Stomach (tissue), 19 donors: Measurements from ENCODE around the gene CCDC124. TPM values are rescaled to one million over a fixed set of nuclear protein-coding genes. Genes with fewer than 3 reads are reported as not detected.
A peak's percentile ranks its signal among the peaks of the same experiment; 100 is the strongest.
"Not testable (repeated sequence)": the region's sequence is repeated elsewhere in the genome, so short reads cannot be mapped to it uniquely, and the experiment has no call there.

Source experiments
- DNase-seq, 2 donors: peaks; one replicate each; pipeline versions ENCODE4 v3.0.0 to v3.0.0-alpha.2; 2013 to 2019
- H3K27ac ChIP-seq, 5 donors: fragments of 200-600 bp in 4 of 5; sonication (generic) in 4 of 5; one replicate each; pipeline ENCODE4 v1.5.1; 2013 to 2019; ENCODE audit warnings: mild to moderate bottlenecking in 1 of 5, moderate library complexity in 1 of 5
- H3K27me3 ChIP-seq, 3 donors: fragments of 200-600 bp; sonication (generic); one replicate each; pipeline ENCODE4 v1.5.1; 2017 to 2019; ENCODE audit warnings: mixed run types in 1 of 3
- H3K36me3 ChIP-seq, 4 donors: fragments of 200-600 bp; sonication (generic); 1 replicate in 3 of 4; 2 replicates in 1 of 4; pipeline ENCODE4 v1.5.1; 2016 to 2019
- H3K4me1 ChIP-seq, 4 donors: fragments of 200-600 bp; sonication (generic); one replicate each; pipeline ENCODE4 v1.5.1; 2016 to 2019
- H3K4me3 ChIP-seq, 4 donors: fragments of 200-600 bp; sonication (generic) in 3 of 4; one replicate each; pipeline ENCODE4 v1.5.1; 2016 to 2019; ENCODE audit warnings: mild to moderate bottlenecking in 1 of 4
- H3K9me3 ChIP-seq, 4 donors: fragments of 200-600 bp; sonication (generic); one replicate each; pipeline ENCODE4 v1.5.1; 2016 to 2019
- CTCF ChIP-seq, 7 experiments: fragments of 450-650 bp in 4 of 7; fragments of 200-600 bp in 3 of 7; sonication (generic) in 3 of 7; IDR thresholded peaks; one replicate each; pipeline ENCODE4 v1.5.1; 2016 to 2019; ENCODE audit warnings: antibody characterized with exemption in 7 of 7, control low read depth in 2 of 7, mild to moderate bottlenecking in 1 of 7
- EP300 ChIP-seq: sonication (generic); formaldehyde crosslinking; IDR thresholded peaks from one replicate; pipeline ENCODE4 v1.6.1; 2017; ENCODE audit warnings: antibody characterized with exemption
- POLR2A ChIP-seq, 4 donors: fragments of 450-650 bp; IDR thresholded peaks; one replicate each; pipeline ENCODE4 v1.6.1; 2016; ENCODE audit warnings: antibody characterized with exemption in 4 of 4, control low read depth in 2 of 4, mild to moderate bottlenecking in 1 of 4, moderate library complexity in 1 of 4
- POLR2AphosphoS5 ChIP-seq, 3 donors: sonication (generic); formaldehyde crosslinking; IDR thresholded peaks; one replicate each; pipeline ENCODE4 v1.6.1; 2016; ENCODE audit warnings: antibody characterized with exemption in 3 of 3
- WGBS, 5 donors: extraction: QIAGEN DNeasy Blood & Tissue Kit in 3 of 5; methylation state at CpG; one replicate each; pipeline versions ENCODE4 v1.1.5 to v1.1.7; 2013 to 2018; 5-methylcytosine and 5-hydroxymethylcytosine counted together
- intact Hi-C: fragments of 100-400 bp; cut with DNase I; formaldehyde crosslinking; loops from one replicate; pipeline ENCODE4 v1.15.1; 2023; ENCODE audit warnings: low total_unique reads
- long read RNA-seq, 10 donors: transcript quantifications; one replicate each; lab custom pipeline, GENCODE V29; 2026
- polyA plus RNA-seq, 3 donors: library from polyadenylated mRNA; stranded (reverse); fragments of 200-250 nt; gene quantifications; one replicate each; pipeline ENCODE4 v1.2.3, GENCODE V29; 2013
- total RNA-seq, 5 donors: library from RNA; depleted of rRNA; stranded (reverse); fragments of >200 nt; gene quantifications; one replicate each; pipeline versions ENCODE4 v1.1.0 to v1.2.3, GENCODE V29; 2014 to 2016
- donor health status: healthy with polysubstance abuse.
- donor health status: Bipolar disorder and iron deficiency.
- donor health status: healthy.

The CCDC124 gene
- total RNA-seq (10 to 100 TPM; 15.8 to 98.7 (median 68.7) TPM), polyA plus RNA-seq (100 to 1,000 TPM; 107 to 149 (median 124) TPM)
- long read RNA-seq, donor 1, transcript CCDC124-201 (5 exons, 938 nt), result major isoform, 12 of 12 reads
- long read RNA-seq, donor 1, partial matches to known transcripts, result 0 of 12 reads
- long read RNA-seq, donor 1, other reads (novel, unspliced or antisense), result 0 of 12 reads
- long read RNA-seq, donor 2, transcript CCDC124-201 (5 exons, 938 nt), result major isoform, 19 of 32 reads
- long read RNA-seq, donor 2, partial matches to known transcripts, result 12 of 32 reads
- long read RNA-seq, donor 2, other reads (novel, unspliced or antisense), result 0 of 32 reads
- long read RNA-seq, donor 3, transcript CCDC124-201 (5 exons, 938 nt), result major isoform, 5 of 12 reads
- long read RNA-seq, donor 3, partial matches to known transcripts, result 7 of 12 reads
- long read RNA-seq, donor 3, other reads (novel, unspliced or antisense), result 0 of 12 reads
- long read RNA-seq, donor 4, partial matches to known transcripts, result 0 of 1 reads
- long read RNA-seq, donor 4, other reads (novel, unspliced or antisense), result 0 of 1 reads
- long read RNA-seq, donor 5, transcript CCDC124-201 (5 exons, 938 nt), result major isoform, 27 of 39 reads
- long read RNA-seq, donor 5, partial matches to known transcripts, result 12 of 39 reads
- long read RNA-seq, donor 5, other reads (novel, unspliced or antisense), result 0 of 39 reads
- long read RNA-seq, donor 6, transcript CCDC124-201 (5 exons, 938 nt), result major isoform, 27 of 41 reads
- long read RNA-seq, donor 6, partial matches to known transcripts, result 13 of 41 reads
- long read RNA-seq, donor 6, other reads (novel, unspliced or antisense), result 0 of 41 reads
- long read RNA-seq, donor 7, transcript CCDC124-201 (5 exons, 938 nt), result major isoform, 21 of 33 reads
- long read RNA-seq, donor 7, partial matches to known transcripts, result 12 of 33 reads
- long read RNA-seq, donor 7, other reads (novel, unspliced or antisense), result 0 of 33 reads
- long read RNA-seq, donor 8, transcript CCDC124-201 (5 exons, 938 nt), result major isoform, 19 of 33 reads
- long read RNA-seq, donor 8, partial matches to known transcripts, result 14 of 33 reads
- long read RNA-seq, donor 8, other reads (novel, unspliced or antisense), result 0 of 33 reads
- long read RNA-seq, donor 9, partial matches to known transcripts, result 6 of 15 reads
- long read RNA-seq, donor 9, other reads (novel, unspliced or antisense), result 0 of 15 reads
- long read RNA-seq, donor 10, transcript CCDC124-201 (5 exons, 938 nt), result major isoform, 8 of 8 reads
- long read RNA-seq, donor 10, partial matches to known transcripts, result 0 of 8 reads
- long read RNA-seq, donor 10, other reads (novel, unspliced or antisense), result 0 of 8 reads

- intact Hi-C loops, result loop anchor here (5.0 kb wide), 1 partner anchor 60 kb away; the partner anchor contains the start of gene SLC5A5
- WGBS, 5 donors, result 0 to 1% (median 0%) methylated on average over 51 to 64 of the region's 64 CpGs
- H3K27me3 ChIP-seq, result no peaks in the 10 kb centered on the region
- DNase-seq, result peak; percentile 94 to 97
- H3K4me3 ChIP-seq, result peak within 1 kb of the TSS; percentile 70 to 87 (median 78)
- peak in 5 of 7 experiments; percentile 68 to 98 (median 91) for TF ChIP-seq CTCF (IDR thresholded peaks at IDR 0.05)
- peak; percentile 52 to 96 (median 89) for TF ChIP-seq POLR2AphosphoS5 (IDR thresholded peaks at IDR 0.05)
- no peak for TF ChIP-seq EP300
- peak in 2 of 4 donors; percentile 79 to 83 for TF ChIP-seq POLR2A (IDR thresholded peaks at IDR 0.05)
- peak within 1 kb of the TSS; percentile 76 to 91 (median 86) for H3K27ac ChIP-seq
- no peaks in the 10 kb centered on the region for H3K9me3 ChIP-seq
- peaks cover 21 to 29% (median 25%) of the 10 kb centered on the region in 4 donors for H3K4me1 ChIP-seq
- H3K36me3 ChIP-seq, result peaks cover 5 to 22% (median 18%) of the 10 kb centered on the region in 4 donors
Observed at GRCh38 chr19:17932485-17933338, at the start of gene CCDC124. Gene CCDC124, plus strand, starts transcription at chr19:17933015. Its CDS starts 3,406 bp downstream, at chr19:17936421.

GRCh38 chr19:17883627-17884410 is 49.0 kb upstream of the CCDC124 start:
- Histone ChIP-seq H3K4me1 (no peaks in the 10 kb centered on the region), H3K27ac (no peak overlapping the region), H3K9me3 (no peaks in the 10 kb centered on the region), H3K36me3 (no peaks in the 10 kb centered on the region), H3K27me3 (peaks cover 0 to 38% (median 3%) of the 10 kb centered on the region in 3 donors), H3K4me3 (no peak overlapping the region)
- 70 to 77% (median 74%) methylated on average over 12 to 33 of the region's 33 CpGs for WGBS, 5 donors
- TF ChIP-seq EP300, result no peak
- no peak for TF ChIP-seq POLR2AphosphoS5 (IDR thresholded peaks at IDR 0.05)
- TF ChIP-seq CTCF (IDR thresholded peaks at IDR 0.05), result no peak
- no peak for TF ChIP-seq POLR2A (IDR thresholded peaks at IDR 0.05)
- intact Hi-C loops, result no loop called here
- no peak for DNase-seq

- H3K9me3 ChIP-seq, result no peaks in the 10 kb centered on the region
Observed at GRCh38 chr19:17886515-17886914, 46.3 kb upstream of the CCDC124 start.

GRCh38 chr19:17887221-17887620 is 45.6 kb upstream of the CCDC124 start:
- DNase-seq, intact Hi-C loops, H3K9me3 ChIP-seq, H3K4me1 ChIP-seq, H3K27ac ChIP-seq, H3K36me3 ChIP-seq, H3K4me3 ChIP-seq: not testable (repeated sequence)
- 71 to 76% (median 76%) methylated on average over 4 of the region's 4 CpGs for WGBS, 5 donors
- peaks cover 0 to 56% (median 11%) of the 10 kb centered on the region in 3 donors for H3K27me3 ChIP-seq

More at GRCh38 chr19:17886515-17886914, 46.3 kb upstream of the CCDC124 start:
- H3K4me3 ChIP-seq, result no peak overlapping the region
- intact Hi-C loops, result no loop called here
- no peaks in the 10 kb centered on the region for H3K4me1 ChIP-seq
- peaks cover 0 to 53% (median 4%) of the 10 kb centered on the region in 3 donors for H3K27me3 ChIP-seq
- DNase-seq, result no peak
- TF ChIP-seq CTCF (IDR thresholded peaks at IDR 0.05) (no peak), EP300 (no peak), POLR2A (IDR thresholded peaks at IDR 0.05) (no peak), POLR2AphosphoS5 (IDR thresholded peaks at IDR 0.05) (no peak)
- H3K36me3 ChIP-seq, result no peaks in the 10 kb centered on the region
- 66 to 78% (median 71%) methylated on average over 7 of the region's 7 CpGs for WGBS, 5 donors
- H3K27ac ChIP-seq, result no peak overlapping the region
